Urinary bladder (tissue), 4 donors: ENCODE measurements around the gene PCP2. TPM values are rescaled to one million over a fixed set of nuclear protein-coding genes. Genes with fewer than 3 reads are reported as not detected.

Experiments
- DNase-seq: peaks from one replicate; pipeline ENCODE4 v3.0.0-alpha.2; 2015; ENCODE audit errors: extremely low spot score
- H3K27ac ChIP-seq: one replicate; pipeline ENCODE4 v1.5.1; 2013; ENCODE audit warnings: low read depth, mild to moderate bottlenecking, moderate library complexity
- H3K36me3 ChIP-seq: one replicate; pipeline ENCODE4 v1.6.1; 2013; ENCODE audit warnings: mild to moderate bottlenecking, moderate library complexity; ENCODE audit not compliant: insufficient read depth
- H3K4me1 ChIP-seq: one replicate; pipeline ENCODE4 v1.6.1; 2013; ENCODE audit warnings: mild to moderate bottlenecking, moderate library complexity; ENCODE audit not compliant: insufficient read depth
- H3K4me3 ChIP-seq: one replicate; pipeline ENCODE4 v1.5.1; 2013; ENCODE audit warnings: low read depth, low read length
- WGBS: extraction: QIAGEN DNeasy Blood & Tissue Kit; methylation state at CpG from one replicate; pipeline ENCODE4 v1.1.7; 2013; 5-methylcytosine and 5-hydroxymethylcytosine counted together
- polyA plus RNA-seq: library from polyadenylated mRNA; stranded (reverse); fragments of 200-250 nt; gene quantifications from one replicate; pipeline ENCODE4 v1.2.3, GENCODE V29; 2013
- total RNA-seq: library from RNA; depleted of rRNA; stranded (reverse); fragments of >200 nt; gene quantifications from one replicate; pipeline ENCODE4 v1.2.3, GENCODE V29; 2014
- donor health status: healthy with polysubstance abuse.
- donor health status: healthy.

The PCP2 gene
- total and polyA plus RNA-seq, 2 donors, result 0.19 TPM; not detected in 1

GRCh38 chr19:7611541-7612279, 21.8 kb downstream of the PCP2 start:
- Histone ChIP-seq H3K27ac (no peak overlapping the region), H3K4me3 (no peak overlapping the region), H3K4me1 (no peaks in the 10 kb centered on the region), H3K36me3 (no peaks in the 10 kb centered on the region)
- 78% methylated on average over 41 of the region's 41 CpGs for WGBS
- DNase-seq, result no peak

GRCh38 chr19:7610491-7611240, 22.9 kb downstream of the PCP2 start:
- Histone ChIP-seq H3K27ac (no peak overlapping the region), H3K36me3 (no peaks in the 10 kb centered on the region), H3K4me1 (no peaks in the 10 kb centered on the region), H3K4me3 (no peak overlapping the region)
- 80% methylated on average over 31 of the region's 31 CpGs for WGBS
- no peak for DNase-seq

- 86% methylated on average over 25 of the region's 25 CpGs for WGBS
- H3K27ac ChIP-seq, result no peak overlapping the region
- no peak for DNase-seq
- no peaks in the 10 kb centered on the region for H3K4me1 ChIP-seq
- no peaks in the 10 kb centered on the region for H3K36me3 ChIP-seq
- H3K4me3 ChIP-seq, result no peak overlapping the region
Measured at GRCh38 chr19:7607874-7608560, 25.5 kb downstream of the PCP2 start.

GRCh38 chr19:7607212-7607873, 26.2 kb downstream of the PCP2 start:
- Histone ChIP-seq H3K36me3 (no peaks in the 10 kb centered on the region), H3K4me1 (no peaks in the 10 kb centered on the region), H3K27ac (no peak overlapping the region), H3K4me3 (no peak overlapping the region)
- WGBS, result 80% methylated on average over 10 of the region's 10 CpGs
- no peak for DNase-seq

- H3K4me3 ChIP-seq, result no peak overlapping the region
- WGBS, result 71% methylated on average over 17 of the region's 17 CpGs
- H3K36me3 ChIP-seq, result no peaks in the 10 kb centered on the region
- H3K27ac ChIP-seq, result no peak overlapping the region
- no peak for DNase-seq
- H3K4me1 ChIP-seq, result no peaks in the 10 kb centered on the region
Measured at GRCh38 chr19:7606289-7606688, 27.2 kb downstream of the PCP2 start.

GRCh38 chr19:7605490-7606222, 27.9 kb downstream of the PCP2 start:
- no peaks in the 10 kb centered on the region for H3K36me3 ChIP-seq
- no peak for DNase-seq
- H3K4me3 ChIP-seq, result no peak overlapping the region
- WGBS, result 72% methylated on average over 14 of the region's 14 CpGs
- H3K4me1 ChIP-seq, result no peaks in the 10 kb centered on the region
- H3K27ac ChIP-seq, result no peak overlapping the region

GRCh38 chr19:7603919-7604318, 29.6 kb downstream of the PCP2 start:
- Histone ChIP-seq H3K27ac (no peak overlapping the region), H3K36me3 (no peaks in the 10 kb centered on the region), H3K4me1 (no peaks in the 10 kb centered on the region), H3K4me3 (no peak overlapping the region)
- WGBS, result 71% methylated on average over 9 of the region's 9 CpGs
- no peak for DNase-seq

- no peak overlapping the region for H3K27ac ChIP-seq
- DNase-seq, result no peak
- H3K4me1 ChIP-seq, result no peaks in the 10 kb centered on the region
- WGBS, result 74% methylated on average over 11 of the region's 11 CpGs
- no peak overlapping the region for H3K4me3 ChIP-seq
- H3K36me3 ChIP-seq, result no peaks in the 10 kb centered on the region
Measured at GRCh38 chr19:7602935-7603497, 30.5 kb downstream of the PCP2 start.

- 35% methylated on average over 15 of the region's 15 CpGs for WGBS
- Histone ChIP-seq H3K4me3 (no peak overlapping the region), H3K27ac (no peak overlapping the region), H3K36me3 (no peaks in the 10 kb centered on the region), H3K4me1 (no peaks in the 10 kb centered on the region)
- no peak for DNase-seq
Measured at GRCh38 chr19:7602240-7602934, 31.1 kb downstream of the PCP2 start.

- DNase-seq, result no peak
- peaks cover 2% of the 10 kb centered on the region for H3K4me1 ChIP-seq
- no peaks in the 10 kb centered on the region for H3K36me3 ChIP-seq
- no peak overlapping the region for H3K4me3 ChIP-seq
- no peak overlapping the region for H3K27ac ChIP-seq
Measured at GRCh38 chr19:7600721-7601120, 32.8 kb downstream of the PCP2 start.

- Histone ChIP-seq H3K36me3 (no peaks in the 10 kb centered on the region), H3K4me3 (no peak overlapping the region), H3K4me1 (peaks cover 4% of the 10 kb centered on the region), H3K27ac (no peak overlapping the region)
- 69% methylated on average over 6 of the region's 6 CpGs for WGBS
- no peak for DNase-seq
Measured at GRCh38 chr19:7598180-7598579, 35.3 kb downstream of the PCP2 start.

GRCh38 chr19:7597689-7598088, 35.8 kb downstream of the PCP2 start:
- DNase-seq, result no peak
- WGBS, result 69% methylated on average over 9 of the region's 9 CpGs
- H3K36me3 ChIP-seq, result no peaks in the 10 kb centered on the region
- H3K27ac ChIP-seq, result no peak overlapping the region
- H3K4me1 ChIP-seq, result peaks cover 4% of the 10 kb centered on the region
- H3K4me3 ChIP-seq, result no peak overlapping the region
